ENCODE data around the gene GALNT16.

Gene GALNT16

DNA sequence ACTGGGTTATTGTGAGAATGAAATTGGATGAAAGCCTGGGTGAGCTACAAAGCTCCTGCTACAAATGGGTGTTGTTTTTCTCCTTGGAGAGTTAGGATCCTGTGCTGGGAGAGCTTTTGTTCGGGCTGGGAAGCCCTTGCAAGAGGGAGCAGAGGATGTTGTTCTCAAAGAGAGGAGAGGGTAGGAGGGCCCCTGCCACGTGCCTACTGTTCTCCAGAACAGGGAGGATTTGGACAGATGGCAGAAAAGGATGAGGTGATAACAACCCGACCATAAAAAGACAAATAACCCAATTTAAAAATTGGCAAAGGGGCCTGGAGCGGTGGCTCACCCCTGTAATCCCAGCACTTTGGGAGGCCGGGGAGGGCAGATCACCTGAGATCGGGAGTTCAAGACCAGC lies 68.8 kb downstream of the GALNT16 start:
- no peak for DNase-seq (ENCODE audit: low spot score)

GRCh38 chr14:69331206-69331605 lies 71.2 kb downstream of the GALNT16 start:
- TF ChIP-seq, protein P1, sequence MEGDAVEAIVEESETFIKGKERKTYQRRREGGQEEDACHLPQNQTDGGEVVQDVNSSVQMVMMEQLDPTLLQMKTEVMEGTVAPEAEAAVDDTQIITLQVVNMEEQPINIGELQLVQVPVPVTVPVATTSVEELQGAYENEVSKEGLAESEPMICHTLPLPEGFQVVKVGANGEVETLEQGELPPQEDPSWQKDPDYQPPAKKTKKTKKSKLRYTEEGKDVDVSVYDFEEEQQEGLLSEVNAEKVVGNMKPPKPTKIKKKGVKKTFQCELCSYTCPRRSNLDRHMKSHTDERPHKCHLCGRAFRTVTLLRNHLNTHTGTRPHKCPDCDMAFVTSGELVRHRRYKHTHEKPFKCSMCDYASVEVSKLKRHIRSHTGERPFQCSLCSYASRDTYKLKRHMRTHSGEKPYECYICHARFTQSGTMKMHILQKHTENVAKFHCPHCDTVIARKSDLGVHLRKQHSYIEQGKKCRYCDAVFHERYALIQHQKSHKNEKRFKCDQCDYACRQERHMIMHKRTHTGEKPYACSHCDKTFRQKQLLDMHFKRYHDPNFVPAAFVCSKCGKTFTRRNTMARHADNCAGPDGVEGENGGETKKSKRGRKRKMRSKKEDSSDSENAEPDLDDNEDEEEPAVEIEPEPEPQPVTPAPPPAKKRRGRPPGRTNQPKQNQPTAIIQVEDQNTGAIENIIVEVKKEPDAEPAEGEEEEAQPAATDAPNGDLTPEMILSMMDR (IDR thresholded peaks at IDR 0.05; ENCODE audit: borderline replicate concordance, control extremely low read depth, extremely low read depth, insufficient read depth, missing control alignments) = no peak
- DNase-seq (ENCODE audit: low spot score) = no peak
- in situ Hi-C loops (cut with MboI; ENCODE audit: low sequenced_read_pairs, unreplicated experiment) = no loop called here

More for the DNA sequence above, 68.8 kb downstream of the GALNT16 start:
- TF ChIP-seq, protein P1 (IDR thresholded peaks at IDR 0.05; ENCODE audit: borderline replicate concordance, control extremely low read depth, extremely low read depth, insufficient read depth, missing control alignments) = no peak
- in situ Hi-C loops (cut with MboI; ENCODE audit: low sequenced_read_pairs, unreplicated experiment) = no loop called here

DNA sequence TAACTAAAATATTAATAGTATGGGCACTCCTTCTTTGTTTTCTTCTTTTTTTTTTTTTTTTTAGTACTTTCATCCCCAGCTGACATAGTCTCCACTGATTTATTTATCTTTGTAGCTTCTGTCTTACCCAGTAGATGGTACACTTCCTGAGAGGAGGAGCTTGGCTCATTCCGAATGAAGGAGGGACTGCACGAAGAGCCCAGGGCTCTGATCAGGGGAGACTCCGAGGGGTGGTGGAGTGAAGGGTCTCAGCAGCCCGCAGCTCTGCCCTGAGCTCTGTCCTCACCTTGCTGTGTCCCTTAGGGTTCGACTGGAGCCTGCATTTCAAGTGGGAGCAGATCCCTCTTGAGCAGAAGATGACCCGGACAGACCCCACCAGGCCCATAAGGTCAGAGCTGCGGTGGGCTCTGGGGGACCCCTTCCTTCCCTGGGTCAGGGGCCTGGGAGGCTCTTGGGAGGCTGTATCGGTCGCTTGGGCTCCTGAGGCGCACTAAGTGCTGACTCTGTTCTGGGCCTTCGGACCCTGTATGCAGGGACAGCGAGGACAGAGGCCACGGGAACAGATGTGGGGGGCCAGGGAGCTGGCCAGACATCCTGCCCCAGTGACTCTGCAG lies 72.9 kb downstream of the GALNT16 start:
- TF ChIP-seq, protein P1 (IDR thresholded peaks at IDR 0.05; ENCODE audit: borderline replicate concordance, control extremely low read depth, extremely low read depth, insufficient read depth, missing control alignments) = no peak
- no peak for DNase-seq (ENCODE audit: low spot score)
- in situ Hi-C loops (cut with MboI; ENCODE audit: low sequenced_read_pairs, unreplicated experiment) = no loop called here

- DNase-seq (ENCODE audit: low spot score) = no peak
- in situ Hi-C loops (cut with MboI; ENCODE audit: low sequenced_read_pairs, unreplicated experiment) = no loop called here
These were observed 73.9 kb downstream of the GALNT16 start for GRCh38 chr14:69333791-69334337.

DNA sequence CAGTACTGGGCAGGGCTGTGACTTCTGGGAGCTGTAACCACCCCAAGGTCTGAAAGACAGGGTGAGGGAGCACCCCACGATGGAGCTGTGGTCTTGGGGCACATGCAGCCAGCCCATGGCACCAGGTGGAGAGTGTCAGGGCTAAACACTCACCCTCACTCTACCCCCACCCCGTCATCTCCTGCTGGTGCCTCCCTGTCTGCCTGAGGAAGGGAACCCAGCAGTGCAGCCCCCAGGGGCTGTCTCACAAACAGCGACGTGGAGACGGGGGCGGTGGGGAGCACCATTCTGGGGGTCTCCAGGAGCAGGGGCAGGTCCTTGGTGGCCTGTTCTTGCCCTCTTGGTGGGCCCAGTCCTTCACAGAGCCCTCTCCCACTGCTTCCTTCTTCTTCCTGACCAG lies 74.6 kb downstream of the GALNT16 start:
- DNase-seq (ENCODE audit: low spot score) = no peak
- TF ChIP-seq, protein P1 (IDR thresholded peaks at IDR 0.05; ENCODE audit: borderline replicate concordance, control extremely low read depth, extremely low read depth, insufficient read depth, missing control alignments) = no peak
- in situ Hi-C loops (cut with MboI; ENCODE audit: low sequenced_read_pairs, unreplicated experiment) = no loop called here

More at GRCh38 chr14:69333791-69334337, 73.9 kb downstream of the GALNT16 start:
- TF ChIP-seq, protein P1 (IDR thresholded peaks at IDR 0.05; ENCODE audit: borderline replicate concordance, control extremely low read depth, extremely low read depth, insufficient read depth, missing control alignments) = no peak

DNA sequence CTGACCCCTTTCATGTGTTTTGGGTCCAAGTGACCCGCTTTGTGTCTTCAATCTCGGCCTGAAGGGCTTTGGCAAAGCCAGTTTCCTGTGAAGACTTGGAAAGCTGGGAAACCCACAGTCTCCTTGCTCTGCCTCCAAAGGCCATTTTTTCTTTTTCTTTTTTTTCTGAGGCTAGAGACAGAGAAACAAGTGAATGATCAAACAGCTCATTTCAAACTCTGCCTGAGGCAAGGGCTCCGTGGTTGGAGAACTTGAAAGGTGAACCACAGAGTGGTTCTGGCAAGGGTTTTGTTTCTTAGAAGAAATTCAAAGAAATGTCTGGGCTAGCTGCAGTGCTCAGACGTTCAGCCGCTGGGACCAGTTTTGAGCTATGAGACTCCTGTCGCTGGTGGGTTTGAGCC lies 75.4 kb downstream of the GALNT16 start:
- TF ChIP-seq, protein P1 (IDR thresholded peaks at IDR 0.05; ENCODE audit: borderline replicate concordance, control extremely low read depth, extremely low read depth, insufficient read depth, missing control alignments) = no peak
- in situ Hi-C loops (cut with MboI; ENCODE audit: low sequenced_read_pairs, unreplicated experiment) = no loop called here
- no peak for DNase-seq (ENCODE audit: low spot score)
